GM19328 (cell line): ENCODE measurements around the gene ATRNL1.

Experiments used
- ATAC-seq: cut with Tn5 transposase; IDR thresholded peaks from one replicate; pipeline ENCODE4 v1.9.1; 2021; ENCODE audit warnings: mild to moderate bottlenecking, moderate library complexity; ENCODE audit not compliant: unreplicated experiment

Gene ATRNL1

GRCh38 chr10:115942101-115942500 is 848.9 kb downstream of the ATRNL1 start:
- no peak for ATAC-seq

GRCh38 chr10:115944538-115944937 is 851.4 kb downstream of the ATRNL1 start:
- no peak for ATAC-seq

DNA sequence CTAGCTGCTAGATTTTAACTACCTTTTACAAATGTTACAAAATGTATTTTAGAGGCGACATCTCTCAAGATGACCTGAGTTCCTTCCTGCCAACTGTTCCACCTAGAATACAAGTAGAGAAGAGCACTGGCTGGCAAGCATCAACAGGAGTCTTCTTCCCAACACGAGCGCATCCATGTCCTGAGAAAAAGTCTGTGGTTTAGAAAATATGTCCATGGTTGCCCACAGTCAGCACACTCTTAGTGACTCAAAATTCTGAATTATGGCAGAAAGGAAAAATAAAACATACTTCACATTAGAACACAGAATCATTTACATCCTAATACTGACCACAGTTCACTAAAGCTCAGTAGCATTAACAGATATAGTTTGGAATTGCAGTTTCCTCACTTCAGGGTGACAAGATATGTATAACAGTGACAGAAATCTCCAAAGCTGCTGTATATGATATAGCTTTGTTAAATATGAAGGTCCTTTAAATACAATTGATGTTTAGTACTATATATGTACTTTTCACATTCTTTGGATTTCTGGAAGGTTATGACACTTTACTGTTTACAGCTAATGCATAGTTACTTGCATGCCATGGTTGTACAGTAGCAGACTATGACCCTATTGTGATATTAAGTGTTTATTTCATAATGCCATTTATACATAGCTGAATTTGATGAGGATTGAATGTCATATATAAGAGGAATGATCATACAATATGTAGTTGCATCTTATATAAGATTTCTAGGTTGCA is 852.7 kb downstream of the ATRNL1 start:
- ATAC-seq, result no peak

DNA sequence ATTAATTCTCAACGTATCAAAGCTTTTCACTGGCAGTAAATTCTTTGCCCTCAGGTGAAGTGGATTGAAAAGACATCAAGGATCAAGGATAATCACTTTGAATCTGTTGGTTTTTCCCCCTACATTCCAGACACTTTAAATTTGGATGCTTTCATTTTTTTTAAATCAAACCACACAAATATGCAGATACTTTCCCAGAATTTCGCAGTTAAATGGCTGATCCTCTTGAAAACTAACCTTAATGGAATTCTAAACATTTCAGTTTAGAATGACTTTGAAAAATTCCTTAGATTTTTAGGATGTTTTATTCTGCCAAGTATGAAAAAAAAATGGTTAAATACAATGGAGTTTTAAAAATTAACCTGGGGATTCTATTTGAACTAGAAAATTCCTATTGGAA is 853.9 kb downstream of the ATRNL1 start:
- ATAC-seq, result no peak

DNA sequence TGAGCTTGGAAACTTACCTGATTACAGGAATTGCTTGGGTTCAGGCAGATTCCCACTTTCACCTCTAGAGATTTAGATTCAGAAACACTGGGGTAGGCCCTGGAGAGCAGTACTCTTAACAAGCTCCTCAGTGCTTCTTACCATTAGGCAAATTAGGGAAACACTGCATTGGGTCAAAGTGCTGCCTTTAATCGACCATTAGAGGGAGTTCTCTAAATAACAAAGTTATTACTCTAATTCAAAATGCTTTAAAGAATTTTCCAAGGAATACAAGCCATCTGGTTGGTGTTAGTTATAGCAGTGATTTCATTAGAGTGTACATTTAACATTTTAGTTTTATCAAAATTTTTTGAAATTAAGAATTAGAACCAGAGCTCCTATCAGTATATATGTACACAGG is 855.3 kb downstream of the ATRNL1 start:
- no peak for ATAC-seq

GRCh38 chr10:115949282-115949844 is 856.2 kb downstream of the ATRNL1 start:
- no peak for ATAC-seq

DNA sequence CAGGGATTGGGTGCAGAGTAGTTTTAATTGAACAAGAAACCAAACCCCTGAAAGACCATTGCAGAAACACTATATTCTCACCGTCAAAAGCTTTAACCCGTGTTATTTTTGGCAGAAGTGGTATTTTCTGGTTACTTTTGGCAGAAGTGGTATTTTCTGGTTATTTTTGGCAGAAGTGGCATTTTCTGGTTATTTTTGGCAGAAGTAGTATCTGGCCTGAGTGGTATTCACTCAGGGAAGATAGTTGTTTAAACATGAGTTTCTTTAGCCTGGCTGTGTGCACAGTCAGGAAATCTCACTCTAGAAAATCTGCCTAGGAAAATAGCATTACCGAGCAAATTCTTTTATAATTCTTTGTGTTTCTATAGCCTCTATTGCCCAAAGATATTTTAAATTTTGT is 857.2 kb downstream of the ATRNL1 start:
- no peak for ATAC-seq

DNA sequence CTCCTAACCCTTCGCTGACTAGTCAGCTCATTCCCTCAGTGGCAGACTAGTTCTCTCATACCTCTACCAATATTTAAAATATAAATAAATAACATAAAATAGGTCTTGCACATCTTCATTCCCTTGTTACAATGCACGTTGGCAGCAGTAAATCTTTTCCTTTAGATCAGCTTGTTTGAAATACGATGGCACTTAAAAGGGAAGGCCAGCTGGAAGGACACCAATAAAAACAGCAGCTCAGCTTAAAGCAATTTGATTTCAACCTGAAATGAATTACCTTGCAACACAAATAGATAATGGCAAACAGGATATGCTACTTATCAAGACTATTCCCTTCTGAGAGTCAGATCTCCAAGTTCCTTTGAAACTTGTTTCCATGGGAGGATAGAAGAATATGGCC is 858.1 kb downstream of the ATRNL1 start:
- no peak for ATAC-seq

DNA sequence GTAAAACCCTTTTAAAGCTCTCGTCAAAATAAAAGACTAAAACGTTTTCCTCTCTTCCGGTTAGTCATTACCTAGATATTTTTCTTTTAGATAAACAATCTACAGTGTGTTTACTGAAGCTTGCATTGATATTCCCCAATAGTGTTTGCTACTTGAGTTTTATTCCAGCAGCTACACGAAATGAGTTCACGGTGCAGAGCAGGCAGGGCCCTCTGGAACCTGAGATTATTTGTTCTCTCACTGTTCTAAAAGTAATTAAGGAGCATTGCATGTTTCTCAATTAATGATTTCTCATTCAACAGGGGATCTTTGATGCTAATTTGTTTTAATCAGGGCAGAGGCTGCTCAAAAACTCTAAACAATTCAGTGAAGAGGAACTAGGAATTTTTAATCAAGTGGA is 860.1 kb downstream of the ATRNL1 start:
- ATAC-seq, result no peak

DNA sequence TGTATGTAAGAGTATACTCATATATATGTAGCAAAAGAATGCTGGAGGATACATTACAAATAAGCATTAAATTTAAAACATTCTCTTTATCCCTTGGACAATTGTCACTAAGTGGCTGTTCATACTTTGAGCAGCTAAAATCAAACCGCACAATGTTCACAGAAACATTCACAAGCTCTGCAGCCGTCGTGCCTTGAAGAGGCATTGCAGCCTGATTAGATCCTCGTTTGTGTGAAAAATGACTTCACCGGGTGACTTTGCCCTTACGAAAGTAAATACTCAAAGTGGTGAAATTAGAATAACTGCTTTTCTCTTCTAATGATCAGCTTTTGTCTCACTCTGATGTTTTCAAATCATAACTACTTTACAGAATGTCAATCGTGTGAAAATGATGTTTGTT is 860.8 kb downstream of the ATRNL1 start:
- no peak for ATAC-seq

DNA sequence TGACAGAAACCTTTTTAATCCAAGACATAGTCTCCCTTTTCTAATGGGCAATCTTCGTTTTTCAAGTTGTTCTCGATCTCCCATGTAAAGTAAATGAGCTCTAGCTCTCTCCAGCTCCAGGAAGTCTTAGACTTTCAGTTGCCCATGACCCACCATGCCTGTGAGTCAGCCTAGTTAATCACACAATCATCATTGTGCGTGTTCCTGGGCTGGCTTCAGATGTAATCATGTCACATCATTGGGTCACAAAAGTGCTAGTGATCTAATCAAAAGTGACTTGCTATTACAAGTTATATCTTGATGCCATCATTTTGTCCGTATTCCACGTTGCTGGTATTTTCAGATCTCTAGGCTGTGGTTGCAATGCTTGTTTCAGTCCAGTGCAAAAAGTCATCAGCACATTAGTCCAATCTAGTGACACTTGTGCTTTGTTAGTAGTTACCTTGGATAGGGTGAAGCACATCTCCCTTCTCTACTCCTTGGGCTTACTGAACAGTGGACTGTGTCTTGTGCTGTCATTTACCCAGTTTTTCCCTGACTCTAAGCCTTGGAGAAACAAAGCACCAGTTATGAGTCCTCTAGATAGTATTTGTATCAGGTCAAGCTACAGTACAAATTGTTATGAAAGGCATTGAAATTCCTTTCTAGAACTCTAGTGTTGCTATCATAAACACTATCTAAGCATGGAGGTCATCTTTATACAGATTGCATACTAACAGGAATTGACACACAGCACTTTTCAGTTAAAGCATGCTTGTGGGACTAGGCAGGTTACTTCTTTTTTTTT is 863.3 kb downstream of the ATRNL1 start:
- ATAC-seq, result no peak

DNA sequence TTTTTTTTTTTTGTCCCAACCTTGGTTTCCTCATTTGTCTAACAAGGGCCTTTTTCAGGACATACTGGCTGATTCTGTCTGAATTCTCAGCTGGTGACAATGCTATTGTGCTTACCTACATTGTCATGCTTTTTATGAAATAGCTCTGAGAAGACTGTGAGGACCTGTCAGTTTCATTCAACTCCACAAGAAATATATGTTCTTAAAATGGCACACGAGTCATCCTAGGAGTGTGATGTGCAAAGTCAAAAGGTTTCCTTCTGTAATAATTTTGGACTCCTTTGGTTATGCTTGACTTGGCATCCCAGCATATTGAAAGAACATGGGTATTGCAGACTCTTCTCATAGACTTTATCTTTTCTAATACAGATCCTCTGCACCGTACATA is 863.8 kb downstream of the ATRNL1 start:
- no peak for ATAC-seq

GRCh38 chr10:115957786-115958442 is 864.7 kb downstream of the ATRNL1 start:
- ATAC-seq, result no peak

- no peak for ATAC-seq
Observed at GRCh38 chr10:115963848-115964247, 870.7 kb downstream of the ATRNL1 start.

GRCh38 chr10:115964827-115965226 is 871.7 kb downstream of the ATRNL1 start:
- ATAC-seq, result no peak

DNA sequence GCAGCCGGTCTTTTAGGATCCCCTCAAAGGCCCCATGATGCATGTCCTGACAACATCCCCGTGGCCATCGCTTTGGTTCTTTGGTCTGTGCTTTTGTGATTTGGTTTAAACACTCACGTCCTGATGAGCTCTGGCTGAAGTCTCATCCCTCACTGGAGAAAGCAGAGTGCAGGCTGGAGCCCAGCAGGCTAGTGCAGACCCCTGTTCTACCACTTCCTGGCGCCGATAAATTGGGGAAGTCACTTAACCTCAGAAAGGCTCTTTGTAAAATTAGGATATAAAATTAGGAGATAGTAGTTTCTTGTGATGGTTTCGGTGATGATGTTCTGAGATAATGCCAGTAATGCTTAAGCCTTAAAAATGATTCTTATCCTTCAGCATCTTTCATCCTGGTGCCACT is 872.2 kb downstream of the ATRNL1 start:
- no peak for ATAC-seq

DNA sequence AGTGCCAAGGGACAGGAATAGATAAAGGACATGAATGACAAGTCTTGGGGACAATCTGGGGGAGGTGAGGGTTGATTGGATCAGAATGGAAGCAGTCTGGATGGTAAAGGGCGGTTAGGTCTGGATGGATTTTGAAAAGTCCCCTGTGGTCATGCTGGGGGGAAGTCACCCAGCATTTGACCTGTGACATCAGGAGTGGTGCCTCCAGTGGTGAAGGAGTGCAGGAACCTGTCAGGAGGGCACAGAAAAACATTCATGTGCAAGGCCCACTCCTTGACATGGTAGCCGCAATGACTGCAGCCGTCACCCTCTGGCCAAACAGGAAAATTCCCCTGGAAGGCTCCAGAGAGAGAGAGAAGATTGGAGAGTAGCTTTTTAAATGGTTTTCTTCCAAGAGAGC is 875.1 kb downstream of the ATRNL1 start:
- ATAC-seq, result no peak

- no peak for ATAC-seq
Observed at GRCh38 chr10:115969591-115969990, 876.4 kb downstream of the ATRNL1 start.

- no peak for ATAC-seq
Observed at GRCh38 chr10:115971921-115972320, 878.8 kb downstream of the ATRNL1 start.

DNA sequence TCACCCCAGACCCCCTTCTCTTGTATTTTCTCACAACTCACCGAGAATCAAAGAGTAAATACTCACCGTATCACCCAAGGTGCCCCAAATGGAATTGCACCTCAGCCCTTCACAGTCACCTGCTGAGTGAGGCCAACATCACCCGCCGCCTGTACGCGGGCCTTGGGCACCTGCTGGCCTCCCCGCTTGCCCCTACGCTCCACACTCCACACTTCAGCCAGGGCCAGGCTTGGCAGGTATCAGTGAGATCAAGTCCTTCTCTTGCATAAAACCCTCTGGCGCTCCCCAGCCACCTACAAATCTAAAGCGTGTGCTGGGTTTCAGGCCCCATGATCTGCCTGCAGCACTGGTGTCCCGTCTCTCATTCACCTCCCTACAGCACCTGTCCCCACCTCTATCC is 879.3 kb downstream of the ATRNL1 start:
- no peak for ATAC-seq

GRCh38 chr10:115974351-115974750 is 881.2 kb downstream of the ATRNL1 start:
- ATAC-seq, result no peak
